Endothelial cell of umbilical vein (primary cell): ENCODE data around the gene SGMS2.

ENCODE experiments used
- CTCF ChIP-seq, 2 donors: IDR thresholded peaks; 1 replicate in 1 of 2; 2 replicates in 1 of 2; pipeline ENCODE4 v1.5.1; 2011; ENCODE audit warnings: low read length in 2 of 2, mild to moderate bottlenecking in 2 of 2, moderate library complexity in 2 of 2, control low read depth in 1 of 2, inconsistent platforms in 1 of 2, low read depth in 1 of 2; ENCODE audit not compliant: insufficient read depth in 1 of 2; ENCODE audit errors: extremely low read depth in 1 of 2
- EZH2 ChIP-seq: IDR thresholded peaks from 2 replicates; pipeline ENCODE4 v1.6.1; 2012; ENCODE audit warnings: borderline replicate concordance, low read depth, mild to moderate bottlenecking, moderate library complexity, low read length, inconsistent platforms; ENCODE audit not compliant: severe bottlenecking
- GATA2 ChIP-seq: IDR thresholded peaks from 2 replicates; pipeline ENCODE4 v1.7.0; 2011; ENCODE audit warnings: low read depth, mild to moderate bottlenecking, moderate library complexity, mixed read lengths, low read length; ENCODE audit not compliant: insufficient read length, insufficient read depth
- JUN ChIP-seq: IDR thresholded peaks from 2 replicates; pipeline ENCODE4 v1.6.1; 2011; ENCODE audit warnings: borderline replicate concordance, low read depth; ENCODE audit not compliant: insufficient read length, insufficient read depth
- MAX ChIP-seq: IDR thresholded peaks from 2 replicates; pipeline ENCODE4 v1.6.1; 2011; ENCODE audit not compliant: insufficient read depth, insufficient read length
- MYC ChIP-seq: IDR thresholded peaks from one replicate; pipeline ENCODE4 v1.6.1; 2011; ENCODE audit warnings: mild to moderate bottlenecking, low read depth, low read length
- POLR2A ChIP-seq: IDR thresholded peaks from 2 replicates; pipeline ENCODE4 v1.6.1; 2012; ENCODE audit warnings: low read depth, mild to moderate bottlenecking, control low read depth, low read length
- POLR2AphosphoS5 ChIP-seq: IDR thresholded peaks from 2 replicates; pipeline ENCODE4 v1.6.1; 2012; ENCODE audit warnings: low read depth, mild to moderate bottlenecking, control low read depth, low read length, moderate library complexity; ENCODE audit not compliant: insufficient read depth

GRCh38 chr4:107893171-107894137, 68.7 kb downstream of the SGMS2 start:
- TF ChIP-seq CTCF (IDR thresholded peaks at IDR 0.05; ENCODE audit: extremely low read depth in 1 of 2, insufficient read depth in 1 of 2, low read depth in 1 of 2, low read length in 2 of 2), result no peak
- no peak for TF ChIP-seq MYC
- TF ChIP-seq MAX, result no peak
- no peak for TF ChIP-seq POLR2A
- TF ChIP-seq EZH2, result no peak
- no peak for TF ChIP-seq POLR2AphosphoS5
- no peak for TF ChIP-seq JUN
- TF ChIP-seq GATA2, result no peak
